ENCODE data around the gene ZNF652.

ZNF652 gene

DNA sequence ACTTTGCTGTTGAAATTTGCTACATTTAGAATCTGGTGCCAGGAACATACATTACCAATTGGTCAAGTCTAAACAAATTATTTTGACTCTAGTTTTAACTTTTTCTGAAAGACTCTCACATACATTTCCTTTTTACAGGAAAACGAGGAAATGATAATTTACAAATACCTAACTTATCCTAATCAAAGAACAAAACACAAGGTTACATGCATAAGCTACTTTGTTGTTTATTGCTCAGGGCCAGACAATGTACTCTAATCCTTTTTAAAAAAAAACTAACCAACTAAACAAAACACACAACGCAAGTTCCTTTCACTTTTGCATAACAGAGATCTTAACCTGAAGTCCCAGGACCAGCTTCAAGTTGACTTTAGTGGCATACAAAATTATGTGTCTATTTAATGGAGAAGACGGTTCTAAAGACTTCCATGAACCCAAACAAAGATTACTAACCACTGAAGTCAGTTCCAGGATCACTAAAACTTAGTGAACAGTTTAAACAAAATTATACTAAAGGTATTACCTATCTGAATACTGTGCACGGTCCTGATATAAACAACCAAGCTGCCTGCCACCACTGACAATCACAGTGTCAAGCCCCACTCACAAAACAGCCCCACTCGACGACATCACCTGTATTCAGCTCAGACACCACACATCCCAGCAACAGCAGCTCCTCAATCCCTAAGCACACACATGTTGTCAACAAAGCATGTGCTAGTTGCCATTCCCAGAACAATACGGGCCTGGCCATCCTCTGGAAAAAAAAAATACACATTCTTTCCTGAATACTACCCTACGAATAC lies 1.9 kb downstream of the ZNF652 start:
- no peak for DNase-seq (ENCODE audit: low read depth in 2 of 2, low spot score in 1 of 2)

DNA sequence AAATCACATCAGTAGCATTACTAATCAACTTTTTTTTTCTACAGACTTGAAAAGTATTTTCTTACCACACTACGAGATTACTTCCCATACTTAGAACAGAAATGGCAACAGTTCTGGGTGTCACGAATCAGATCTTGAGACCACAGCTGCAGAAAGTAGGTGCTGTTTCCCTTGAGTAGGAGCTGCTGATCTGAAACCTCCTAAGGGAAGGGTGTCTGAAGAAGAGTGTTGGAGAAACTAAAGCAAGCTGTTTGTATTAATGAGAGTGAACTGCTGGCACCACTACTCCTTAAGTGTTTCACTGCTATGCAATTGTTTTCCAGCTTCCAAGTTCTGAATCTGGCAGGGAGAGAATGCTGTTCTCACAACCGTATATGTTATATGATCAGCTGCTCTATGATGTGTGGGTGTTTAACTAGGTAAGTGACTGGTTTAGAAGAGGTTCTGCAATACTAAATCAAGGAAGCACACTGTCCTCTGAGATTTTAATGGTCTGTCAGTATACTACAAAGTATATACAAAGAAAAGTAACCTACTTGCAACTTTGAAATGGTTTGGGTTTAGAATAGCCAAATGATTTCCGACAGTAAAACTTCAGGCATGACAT lies 3.3 kb downstream of the ZNF652 start:
- no peak for DNase-seq (ENCODE audit: low read depth in 2 of 2, low spot score in 1 of 2)

DNA sequence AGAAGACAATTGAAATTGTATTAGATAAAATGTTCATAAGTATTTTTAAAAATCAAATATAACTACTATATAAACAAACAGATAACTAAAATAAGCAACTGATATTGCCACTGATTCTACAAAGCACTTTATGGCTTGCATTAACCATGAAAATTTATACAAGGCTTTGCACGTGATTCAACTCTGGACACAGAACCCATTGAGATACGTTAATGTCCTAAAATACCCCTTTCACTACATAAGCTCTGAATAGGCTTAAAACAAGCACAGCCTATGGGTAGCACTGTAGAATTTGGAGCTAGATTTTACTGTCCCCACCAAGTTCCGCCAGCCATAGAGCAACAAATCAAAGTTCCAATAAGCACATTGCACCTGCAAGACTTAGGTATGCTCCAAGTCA lies 4.5 kb downstream of the ZNF652 start:
- no peak for DNase-seq (ENCODE audit: low read depth in 2 of 2, low spot score in 1 of 2)

DNA sequence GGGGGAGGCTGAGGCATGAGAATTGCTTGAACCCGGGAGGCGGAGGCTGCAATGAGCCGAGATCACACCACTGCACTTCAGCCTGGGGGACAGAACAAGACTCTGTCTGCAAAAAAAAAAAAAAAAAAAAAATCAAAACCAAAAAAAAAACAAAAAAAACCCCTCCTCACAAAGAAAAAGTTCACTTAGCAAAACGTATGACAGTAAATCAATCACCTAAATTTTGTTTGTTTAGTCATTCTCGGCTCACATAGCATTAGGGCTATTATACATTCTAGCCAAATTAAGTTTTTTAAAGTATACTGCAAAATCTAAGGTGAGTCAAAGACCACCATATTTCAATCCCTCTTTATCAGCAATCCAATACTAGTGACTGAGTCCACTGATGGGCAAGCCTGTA lies 5.7 kb downstream of the ZNF652 start:
- no peak for DNase-seq (ENCODE audit: low read depth in 2 of 2, low spot score in 1 of 2)

DNA sequence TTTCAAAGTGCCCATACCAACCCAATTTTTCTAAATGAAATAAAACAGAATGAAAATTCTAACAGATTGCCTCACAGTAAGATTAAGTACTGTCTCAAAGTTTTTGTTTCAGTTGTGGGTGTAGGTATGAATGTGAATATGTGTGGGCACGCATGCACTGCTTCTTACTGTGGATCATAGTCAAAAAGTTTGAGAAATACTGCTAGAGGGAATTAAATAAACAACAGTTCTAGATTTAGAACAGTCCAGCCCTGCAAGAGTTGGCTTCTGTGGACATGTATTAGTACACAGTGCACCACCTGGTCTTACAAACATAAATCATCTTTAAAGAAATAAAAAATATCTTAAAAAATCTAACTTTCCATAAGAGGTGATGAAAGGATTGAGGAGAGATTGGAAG lies 8.4 kb downstream of the ZNF652 start:
- DNase-seq (ENCODE audit: low read depth in 2 of 2, low spot score in 1 of 2), result no peak

DNA sequence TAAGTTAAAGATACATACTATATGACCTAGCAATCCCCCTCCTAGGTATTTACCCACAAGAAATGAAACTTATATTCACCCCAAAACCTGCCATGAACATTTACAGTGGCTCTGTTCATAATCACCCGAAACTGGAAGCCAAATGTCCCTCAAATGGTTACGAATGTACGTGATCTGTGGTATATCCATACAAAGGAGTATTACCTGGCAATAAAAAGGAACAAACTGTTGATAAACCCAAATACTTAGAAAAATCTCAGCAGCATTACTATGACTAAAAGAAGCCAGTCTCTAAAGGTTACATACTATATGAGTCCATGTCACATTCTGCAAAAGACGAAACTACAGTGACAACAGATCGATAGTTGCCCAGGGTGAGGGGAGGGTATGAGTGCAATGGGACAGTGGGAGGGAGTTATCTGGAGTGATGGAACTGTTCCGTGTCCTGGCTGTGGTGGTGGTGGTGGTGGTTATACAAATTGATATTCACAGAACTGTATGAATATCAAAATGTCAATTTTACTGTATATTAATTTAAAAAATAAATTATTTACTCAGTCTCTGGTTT lies 9.4 kb downstream of the ZNF652 start:
- DNase-seq (ENCODE audit: low read depth in 2 of 2, low spot score in 1 of 2), result no peak

DNA sequence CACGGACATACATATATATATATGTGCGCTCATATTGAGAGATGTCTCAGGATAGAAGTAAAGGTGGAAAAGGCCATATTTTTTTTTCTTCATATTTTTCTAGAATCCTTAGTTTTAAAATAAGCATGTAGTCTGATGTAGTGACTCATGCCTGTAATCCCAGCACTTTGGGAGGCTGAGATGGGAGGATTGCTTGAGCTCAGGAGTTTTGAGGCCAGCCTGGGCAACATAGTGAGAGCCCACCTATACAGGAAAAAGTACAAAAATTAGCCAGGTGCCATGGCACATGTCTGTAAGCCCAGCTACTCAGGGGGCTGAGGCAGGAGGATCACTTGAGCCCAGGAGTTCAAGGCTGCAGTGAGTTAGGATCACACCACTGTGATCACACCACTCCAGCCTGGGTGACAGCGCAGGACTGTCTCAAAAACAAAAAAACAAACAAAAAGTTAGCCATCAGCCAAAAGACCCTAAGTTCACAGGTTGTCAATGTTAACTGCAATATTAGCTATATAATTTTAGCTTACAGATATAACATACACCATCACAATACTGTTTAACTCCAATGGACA lies 10.4 kb downstream of the ZNF652 start:
- no peak for DNase-seq (ENCODE audit: low read depth in 2 of 2, low spot score in 1 of 2)

DNA sequence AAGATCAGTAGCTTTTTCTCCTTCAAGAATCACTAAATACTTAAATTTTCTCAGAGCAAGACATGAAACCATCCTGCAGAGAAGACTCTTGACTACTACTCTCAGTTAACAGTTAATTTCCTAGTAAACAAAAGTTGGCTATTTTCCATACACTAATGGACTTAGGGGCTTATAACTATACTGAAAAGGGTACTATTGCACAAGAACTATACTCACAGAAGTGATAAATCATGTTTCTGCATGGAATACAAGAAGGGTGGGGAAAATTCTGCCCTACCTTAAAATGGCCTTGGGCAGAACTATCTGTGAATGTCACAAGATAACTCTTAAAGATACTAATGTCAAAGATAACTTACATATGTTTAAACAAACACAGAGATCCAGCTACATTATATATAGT lies 12.5 kb downstream of the ZNF652 start:
- no peak for DNase-seq (ENCODE audit: low read depth in 2 of 2, low spot score in 1 of 2)

DNA sequence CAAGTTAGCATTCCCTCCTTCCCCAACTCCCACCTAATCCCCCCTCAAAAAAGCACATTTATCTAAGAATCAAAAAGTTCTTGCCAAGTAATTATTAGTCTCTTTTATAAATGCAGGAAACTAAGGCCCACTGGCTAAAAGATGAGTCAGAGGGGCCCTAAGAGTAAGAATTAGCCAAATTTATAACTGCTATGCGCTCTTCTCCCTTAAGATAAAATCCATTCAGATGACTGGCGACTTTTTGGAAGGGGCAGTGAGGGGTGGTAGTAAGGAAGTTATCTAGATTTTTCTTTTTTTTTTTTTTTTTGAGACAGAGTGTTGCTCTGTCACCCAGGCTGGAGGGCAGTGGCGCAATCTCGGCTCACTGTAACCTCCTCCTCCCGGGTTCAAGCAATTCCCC lies 17.1 kb downstream of the ZNF652 start:
- no peak for DNase-seq (ENCODE audit: low read depth in 2 of 2, low spot score in 1 of 2)

DNA sequence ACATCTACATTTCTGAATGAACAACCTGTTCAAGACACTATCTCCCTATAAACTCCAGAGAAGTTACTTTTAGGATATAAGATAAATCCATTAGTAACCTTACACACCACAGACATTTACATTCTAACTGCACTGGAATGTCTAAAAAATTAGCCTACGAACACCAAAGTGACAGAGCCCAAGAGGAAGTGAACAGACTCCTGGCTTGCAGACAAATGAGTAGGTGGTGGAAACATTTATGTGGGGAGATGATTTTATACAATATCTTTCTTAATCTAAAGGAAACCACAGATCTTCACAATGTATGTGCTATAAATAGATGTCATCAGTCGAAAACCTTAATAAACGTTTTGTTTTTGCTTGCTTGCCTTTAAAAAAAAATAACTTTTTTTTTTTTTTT lies 18.8 kb downstream of the ZNF652 start:
- DNase-seq (ENCODE audit: low read depth in 2 of 2, low spot score in 1 of 2), result no peak

DNA sequence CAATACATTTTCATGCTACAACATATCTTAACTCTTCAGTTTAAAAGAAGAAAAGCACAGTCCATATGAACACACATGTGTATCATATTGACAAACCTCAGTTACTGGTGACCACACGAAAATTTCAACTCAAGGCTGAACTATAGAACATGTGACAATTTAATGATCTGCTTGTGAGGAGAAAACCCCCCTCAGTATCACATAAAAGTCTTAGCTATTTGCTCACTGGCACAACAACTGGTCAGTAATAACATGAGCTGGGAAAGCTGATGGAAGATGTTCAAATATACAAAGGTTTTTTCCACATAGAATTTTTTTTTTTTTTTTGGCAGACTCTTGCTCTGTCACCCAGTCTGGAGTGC lies 19.5 kb downstream of the ZNF652 start:
- DNase-seq (ENCODE audit: low read depth in 2 of 2, low spot score in 1 of 2), result no peak

DNA sequence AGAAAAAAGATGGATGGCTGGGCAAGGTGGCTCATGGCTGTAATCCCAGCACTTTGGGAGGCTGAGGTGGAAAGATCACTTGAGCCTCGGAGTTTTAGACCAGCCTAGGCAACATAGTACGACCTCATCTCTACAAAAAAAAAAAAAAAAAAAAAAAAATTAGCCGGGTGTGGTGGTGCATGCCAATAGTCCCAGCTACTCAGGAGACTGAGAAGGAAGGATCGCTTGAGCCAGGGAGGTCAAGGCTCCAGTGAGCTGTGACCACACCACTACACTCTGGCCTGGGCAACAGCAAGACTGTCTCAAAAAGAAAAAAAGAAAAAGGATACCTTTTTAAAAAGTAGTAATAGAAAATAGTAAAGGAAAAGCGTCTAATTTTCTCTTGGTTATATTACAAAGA lies 20.7 kb downstream of the ZNF652 start:
- DNase-seq (ENCODE audit: low read depth in 2 of 2, low spot score in 1 of 2), result no peak

DNA sequence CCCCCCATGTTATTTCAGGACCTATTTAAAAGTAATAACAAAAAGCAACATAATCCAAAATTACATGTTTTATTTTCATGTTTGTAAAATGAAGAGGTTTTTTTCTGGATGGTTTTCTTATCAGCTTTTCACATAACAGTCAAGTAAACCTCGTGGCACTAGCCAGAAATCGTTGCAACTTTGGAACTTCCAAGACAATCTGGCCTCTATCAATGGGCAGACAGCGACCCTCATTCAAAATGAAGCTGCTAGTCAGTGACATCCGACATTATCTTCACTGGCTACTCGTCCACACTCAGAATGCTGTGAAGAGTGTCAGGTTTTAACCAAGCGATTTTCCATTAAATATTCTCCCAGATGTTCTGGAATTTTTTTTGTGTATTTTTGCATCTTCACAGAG lies 22.7 kb downstream of the ZNF652 start:
- no peak for DNase-seq (ENCODE audit: low read depth in 2 of 2, low spot score in 1 of 2)

DNA sequence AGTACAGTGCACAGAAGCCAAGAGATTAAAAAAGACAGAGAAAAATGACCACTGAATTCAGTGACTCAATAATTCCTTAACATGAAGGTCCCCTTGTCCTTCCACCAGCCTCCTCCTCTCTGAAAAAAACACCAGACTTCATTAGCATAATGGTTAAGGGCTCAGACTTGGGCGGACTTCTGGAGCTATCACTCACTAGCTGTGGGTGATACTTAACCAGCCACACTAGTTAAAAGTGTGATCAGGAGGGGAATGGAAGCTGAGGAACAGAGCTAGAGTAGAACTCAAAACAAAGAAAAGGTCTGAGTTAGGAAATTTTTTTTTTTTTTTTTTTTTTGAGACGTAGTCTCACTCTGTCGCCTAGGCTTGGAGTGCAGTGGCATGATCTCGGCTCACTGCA lies 23.2 kb downstream of the ZNF652 start:
- DNase-seq (ENCODE audit: low read depth in 2 of 2, low spot score in 1 of 2), result no peak

DNA sequence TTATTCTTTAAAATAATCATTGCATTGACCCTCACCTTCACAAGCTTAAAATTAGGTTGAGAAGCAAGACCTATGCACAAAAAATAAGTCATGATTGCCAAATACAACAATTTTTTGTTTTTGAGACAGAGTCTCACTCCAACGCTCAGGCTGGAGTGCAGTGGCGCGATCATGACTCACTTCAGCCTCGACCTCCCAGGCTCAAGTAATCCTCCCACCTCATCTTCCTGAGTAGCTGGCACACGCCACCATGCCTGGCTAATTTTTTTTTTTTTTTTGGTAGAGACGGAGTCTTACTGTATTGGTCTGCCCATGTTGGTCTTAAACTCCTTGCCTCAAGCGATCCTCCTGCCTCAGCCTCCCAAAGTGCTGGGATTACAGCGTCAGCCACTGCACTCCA lies 24.2 kb downstream of the ZNF652 start:
- DNase-seq (ENCODE audit: low read depth in 2 of 2, low spot score in 1 of 2), result no peak

DNA sequence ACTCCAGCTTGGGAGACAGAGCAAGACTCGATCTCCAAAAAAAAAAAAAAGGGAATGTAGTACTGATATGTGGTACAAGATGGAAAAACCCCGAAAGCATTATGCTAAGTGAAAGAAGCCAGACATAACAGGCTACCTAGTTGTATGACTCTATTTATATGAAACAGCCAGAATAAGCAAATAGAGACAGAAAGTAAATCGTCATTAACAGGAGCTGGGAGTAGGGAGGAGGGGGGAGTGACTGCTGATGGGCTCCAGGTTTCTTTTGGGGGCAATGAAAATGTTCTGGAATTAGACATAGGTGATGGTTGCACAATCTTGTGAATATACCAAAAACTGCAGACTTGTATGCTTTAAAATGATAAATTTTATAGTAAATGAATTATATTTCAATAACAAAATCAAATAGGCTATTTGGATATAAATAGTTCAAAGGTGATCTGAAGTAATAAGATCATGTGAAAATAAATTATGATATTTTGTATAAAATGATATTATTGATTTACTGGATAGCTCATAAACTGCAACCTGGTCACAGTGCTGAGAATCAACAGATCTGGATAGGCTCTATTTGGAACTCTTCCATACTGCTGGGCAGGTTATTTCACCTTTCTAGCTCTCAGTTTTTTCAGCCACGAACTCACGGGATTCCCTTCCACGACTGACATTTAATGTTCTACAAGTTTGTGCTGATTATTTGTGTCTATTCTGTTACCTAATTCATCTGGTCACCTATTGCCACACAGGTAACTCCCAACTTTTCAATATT lies 27.1 kb downstream of the ZNF652 start:
- no peak for DNase-seq (ENCODE audit: low read depth in 2 of 2, low spot score in 1 of 2)

DNA sequence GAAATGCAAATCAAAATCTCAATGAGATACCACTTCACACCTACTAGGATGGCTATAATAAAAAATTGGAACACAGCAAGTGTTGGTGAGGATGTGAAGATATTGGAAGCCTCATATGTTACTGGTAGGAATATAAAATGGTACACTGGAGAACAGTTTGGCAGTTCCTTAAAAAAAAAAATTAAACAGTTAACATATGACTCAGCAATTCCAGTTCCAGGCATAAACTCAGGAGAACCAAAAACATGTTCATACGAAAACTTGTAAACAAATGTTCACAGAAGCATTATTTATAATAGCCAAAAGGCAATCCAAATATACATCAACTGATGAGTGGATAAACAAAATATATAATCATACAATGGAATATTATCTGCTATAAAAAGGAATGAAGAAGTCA lies 28.2 kb downstream of the ZNF652 start:
- no peak for DNase-seq (ENCODE audit: low read depth in 2 of 2, low spot score in 1 of 2)

DNA sequence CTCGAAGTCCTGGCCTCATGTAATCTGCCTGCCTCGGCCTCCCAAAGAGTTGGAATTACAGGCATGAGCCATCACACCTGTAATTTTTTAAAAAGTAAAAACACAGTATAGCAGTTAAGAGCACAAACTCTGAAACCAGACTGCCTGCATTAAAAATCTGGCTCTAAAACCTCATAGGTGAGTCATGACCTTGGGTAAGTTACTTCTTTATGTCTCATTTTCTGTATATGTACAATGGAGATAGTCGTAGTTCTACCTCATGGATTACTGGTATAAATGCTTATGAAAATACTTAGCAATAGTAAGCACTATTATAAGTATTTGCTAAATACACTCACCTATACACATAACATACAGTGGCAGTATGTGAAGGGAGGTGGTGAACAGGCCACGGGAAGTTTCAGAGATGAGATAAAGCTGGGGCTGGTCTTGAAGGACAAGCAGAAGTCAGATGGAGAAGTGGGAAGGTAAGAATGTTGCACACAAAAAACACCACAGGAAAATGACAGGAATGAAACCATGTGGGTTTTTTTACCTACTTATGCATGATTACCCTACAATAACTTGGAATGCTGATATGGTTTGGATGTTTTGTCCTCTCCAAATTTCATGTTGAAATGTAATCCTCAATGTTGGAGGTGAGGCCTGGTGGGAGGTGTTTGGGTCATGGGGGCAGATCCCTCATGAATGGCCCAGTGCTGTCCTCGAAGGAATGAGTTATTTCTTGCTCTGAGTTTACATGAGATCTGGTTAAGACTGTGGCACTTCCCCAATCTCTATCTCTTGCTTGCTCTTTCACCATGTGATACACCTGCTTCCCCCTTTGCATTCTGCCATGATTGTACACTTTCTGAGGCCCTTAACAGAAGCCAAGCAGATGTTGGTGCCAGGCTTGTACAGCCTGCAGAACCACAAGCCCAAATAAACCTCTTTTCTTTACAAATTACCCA lies 33.9 kb downstream of the ZNF652 start:
- DNase-seq (ENCODE audit: low read depth in 2 of 2, low spot score in 1 of 2), result no peak

DNA sequence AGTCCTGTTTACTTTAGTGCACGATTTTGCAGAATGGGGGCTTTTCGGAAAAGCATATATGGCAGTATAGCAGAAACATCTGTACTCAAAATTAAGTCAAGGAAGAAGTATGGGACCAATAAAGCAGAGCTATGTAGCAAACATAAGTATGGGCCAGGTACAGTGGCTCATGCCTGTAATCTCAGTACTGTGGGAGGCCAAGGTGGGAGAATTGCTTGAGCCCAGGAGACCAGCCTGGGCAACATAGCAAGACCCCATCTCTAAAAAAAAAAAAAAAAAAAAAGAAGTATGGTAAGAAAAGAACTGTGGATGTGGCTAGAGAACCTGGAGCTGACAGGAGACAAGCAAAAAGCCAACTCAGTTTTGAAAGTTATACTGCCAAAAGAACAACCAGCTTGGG lies 36.1 kb downstream of the ZNF652 start:
- no peak for DNase-seq (ENCODE audit: low read depth in 2 of 2, low spot score in 1 of 2)

DNA sequence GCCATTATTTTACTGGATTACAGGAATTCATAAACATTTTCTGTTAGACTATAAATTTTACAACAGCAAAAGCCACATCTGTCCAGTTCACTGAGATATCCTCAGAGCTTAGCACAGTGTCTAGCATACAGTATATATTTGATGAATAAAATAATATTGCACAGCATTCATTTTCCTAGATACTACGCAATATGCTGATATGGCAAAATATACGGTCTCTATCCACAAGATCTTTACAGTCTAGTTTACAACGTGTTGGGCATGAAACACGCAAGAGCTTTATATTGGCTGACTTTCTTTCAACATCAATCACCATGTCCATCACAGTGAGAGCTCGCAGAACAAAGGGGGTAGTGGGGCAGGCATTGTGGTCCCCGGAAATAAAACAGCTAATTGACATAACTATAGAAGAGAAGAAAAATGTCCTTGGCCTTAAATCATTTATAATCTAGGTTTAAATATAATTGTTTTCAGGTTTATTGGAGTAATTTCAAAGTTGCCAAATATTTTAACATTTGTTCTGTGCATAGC lies 43.5 kb downstream of the ZNF652 start:
- DNase-seq (ENCODE audit: low read depth in 2 of 2, low spot score in 1 of 2), result no peak
